Mesothelial cell of epicardium (in vitro differentiated cells): ENCODE data around the gene STK33. TPM values are rescaled to one million over a fixed set of nuclear protein-coding genes. Genes with fewer than 3 reads are reported as not detected.
A peak's percentile ranks its signal among the peaks of the same experiment; 100 is the strongest.

Experiments used
- DNase-seq, 2 experiments: peaks; one replicate each; pipeline ENCODE4 v3.0.0; 2021; ENCODE audit warnings: low spot score in 2 of 2; ENCODE audit not compliant: unreplicated experiment in 2 of 2
- H3K27ac Mint-ChIP-seq: 2 replicates; pipeline ENCODE4 v1.8.0; 2021; ENCODE audit warnings: mixed read lengths
- H3K27me3 Mint-ChIP-seq: 2 replicates; pipeline ENCODE4 v1.8.0; 2021; ENCODE audit warnings: low read depth, mixed read lengths
- H3K36me3 Mint-ChIP-seq: 2 replicates; pipeline ENCODE4 v1.8.0; 2021; ENCODE audit warnings: mixed read lengths
- H3K4me1 Mint-ChIP-seq: 2 replicates; pipeline ENCODE4 v1.8.0; 2021; ENCODE audit warnings: mixed read lengths
- H3K4me3 Mint-ChIP-seq: 2 replicates; pipeline ENCODE4 v1.8.0; 2021; ENCODE audit warnings: mild to moderate bottlenecking, moderate library complexity, mixed read lengths
- H3K9me3 Mint-ChIP-seq: 2 replicates; pipeline ENCODE4 v1.8.0; 2021; ENCODE audit warnings: mixed read lengths
- total RNA-seq: library from RNA; stranded (reverse); gene quantifications from 3 replicates; pipeline ENCODE4 v1.2.1, GENCODE V29; 2021
- TF ChIP-seq, protein P1 (sequence below): fragments of 200-600 bp; sonication (generic); IDR thresholded peaks from one replicate; pipeline ENCODE4 v1.5.0; 2021; ENCODE audit warnings: antibody characterized with exemption; ENCODE audit not compliant: unreplicated experiment

STK33 gene
- total RNA-seq, 1 donor from 2014 or later, result 12.2 TPM

DNA sequence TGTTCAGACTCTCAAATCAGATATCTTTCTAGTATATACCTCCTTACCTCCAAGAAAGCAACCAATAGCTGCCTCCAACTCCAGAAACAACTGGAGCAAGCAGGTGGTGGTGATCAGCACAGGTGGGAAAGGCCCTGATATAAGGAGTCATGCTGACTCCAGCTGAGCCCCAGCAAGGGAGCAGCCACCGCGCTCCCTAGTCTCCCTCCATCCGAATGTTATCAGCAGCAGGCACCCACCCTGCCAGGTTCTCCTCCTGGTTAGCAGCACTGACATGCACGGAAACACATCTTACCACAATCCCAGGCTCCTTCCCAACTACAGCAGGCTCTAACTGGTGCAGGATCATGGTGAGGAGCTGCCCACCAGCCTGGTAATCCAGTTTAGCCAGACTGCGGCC is 18.5 kb upstream of the STK33 start:
- Mint-ChIP-seq H3K27ac (no peak overlapping the region), H3K36me3 (peaks cover 6% of the 10 kb centered on the region), H3K27me3 (no peaks in the 10 kb centered on the region), H3K4me3 (no peak overlapping the region), H3K9me3 (no peaks in the 10 kb centered on the region), H3K4me1 (peaks cover 8% of the 10 kb centered on the region)
- TF ChIP-seq, protein P1, sequence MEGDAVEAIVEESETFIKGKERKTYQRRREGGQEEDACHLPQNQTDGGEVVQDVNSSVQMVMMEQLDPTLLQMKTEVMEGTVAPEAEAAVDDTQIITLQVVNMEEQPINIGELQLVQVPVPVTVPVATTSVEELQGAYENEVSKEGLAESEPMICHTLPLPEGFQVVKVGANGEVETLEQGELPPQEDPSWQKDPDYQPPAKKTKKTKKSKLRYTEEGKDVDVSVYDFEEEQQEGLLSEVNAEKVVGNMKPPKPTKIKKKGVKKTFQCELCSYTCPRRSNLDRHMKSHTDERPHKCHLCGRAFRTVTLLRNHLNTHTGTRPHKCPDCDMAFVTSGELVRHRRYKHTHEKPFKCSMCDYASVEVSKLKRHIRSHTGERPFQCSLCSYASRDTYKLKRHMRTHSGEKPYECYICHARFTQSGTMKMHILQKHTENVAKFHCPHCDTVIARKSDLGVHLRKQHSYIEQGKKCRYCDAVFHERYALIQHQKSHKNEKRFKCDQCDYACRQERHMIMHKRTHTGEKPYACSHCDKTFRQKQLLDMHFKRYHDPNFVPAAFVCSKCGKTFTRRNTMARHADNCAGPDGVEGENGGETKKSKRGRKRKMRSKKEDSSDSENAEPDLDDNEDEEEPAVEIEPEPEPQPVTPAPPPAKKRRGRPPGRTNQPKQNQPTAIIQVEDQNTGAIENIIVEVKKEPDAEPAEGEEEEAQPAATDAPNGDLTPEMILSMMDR, result no peak
- no peak for DNase-seq

DNA sequence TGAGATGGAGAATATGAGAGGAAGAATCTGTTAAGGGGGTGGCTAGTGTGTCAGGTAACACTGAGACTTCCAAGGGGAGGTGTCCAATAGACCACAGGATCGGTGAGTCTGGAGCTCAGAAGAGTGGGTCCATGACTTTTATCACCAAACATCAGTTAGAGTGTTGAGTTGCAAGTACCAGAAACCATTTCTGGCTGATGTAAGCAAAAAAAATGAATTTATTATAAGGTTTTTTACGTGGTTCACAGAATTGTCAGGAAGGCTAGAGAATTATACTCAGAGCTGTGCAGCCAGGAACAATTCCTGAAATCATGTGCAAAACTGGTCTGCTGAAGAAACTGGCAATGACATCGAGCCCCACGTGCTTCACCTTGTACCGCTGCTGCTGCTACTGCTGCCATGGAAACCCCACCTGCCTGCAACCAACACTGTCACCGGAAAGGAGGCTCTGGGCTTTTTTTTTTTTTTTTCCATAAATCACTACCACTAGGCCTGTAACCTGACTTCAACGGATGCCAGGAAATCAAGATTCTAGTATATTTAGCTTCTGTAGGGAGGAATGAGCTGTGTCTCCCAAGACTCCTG is 16.6 kb upstream of the STK33 start:
- Mint-ChIP-seq H3K4me3 (no peak overlapping the region), H3K27ac (peak overlapping the region; percentile 60), H3K36me3 (peaks cover 2% of the 10 kb centered on the region), H3K27me3 (peaks cover 2% of the 10 kb centered on the region), H3K9me3 (no peaks in the 10 kb centered on the region), H3K4me1 (peaks cover 8% of the 10 kb centered on the region)
- TF ChIP-seq, protein P1, result no peak
- DNase-seq, result no peak

DNA sequence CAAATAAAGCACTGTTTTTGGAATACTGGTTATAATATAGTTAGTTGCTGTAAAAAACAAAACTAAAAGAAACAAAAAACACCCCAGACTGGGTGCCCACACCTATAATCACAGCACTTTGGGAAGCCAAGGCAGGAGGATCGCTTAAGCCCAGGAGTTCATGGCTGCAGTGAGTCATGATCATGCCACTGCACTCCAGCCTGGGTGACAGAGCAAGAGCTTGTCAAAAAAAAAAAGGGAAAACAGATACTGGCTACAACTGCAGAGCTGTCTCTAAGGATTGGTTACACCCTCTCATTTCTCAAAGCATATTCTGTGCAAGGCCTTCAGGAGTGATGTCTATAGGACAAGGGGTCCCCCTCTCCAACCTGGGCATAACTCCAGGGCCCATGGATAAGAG is 14.6 kb upstream of the STK33 start:
- Mint-ChIP-seq H3K27me3 (peaks cover 11% of the 10 kb centered on the region), H3K4me1 (peaks cover 8% of the 10 kb centered on the region), H3K9me3 (no peaks in the 10 kb centered on the region), H3K27ac (no peak overlapping the region), H3K4me3 (no peak overlapping the region), H3K36me3 (no peaks in the 10 kb centered on the region)
- TF ChIP-seq, protein P1, result no peak
- no peak for DNase-seq

DNA sequence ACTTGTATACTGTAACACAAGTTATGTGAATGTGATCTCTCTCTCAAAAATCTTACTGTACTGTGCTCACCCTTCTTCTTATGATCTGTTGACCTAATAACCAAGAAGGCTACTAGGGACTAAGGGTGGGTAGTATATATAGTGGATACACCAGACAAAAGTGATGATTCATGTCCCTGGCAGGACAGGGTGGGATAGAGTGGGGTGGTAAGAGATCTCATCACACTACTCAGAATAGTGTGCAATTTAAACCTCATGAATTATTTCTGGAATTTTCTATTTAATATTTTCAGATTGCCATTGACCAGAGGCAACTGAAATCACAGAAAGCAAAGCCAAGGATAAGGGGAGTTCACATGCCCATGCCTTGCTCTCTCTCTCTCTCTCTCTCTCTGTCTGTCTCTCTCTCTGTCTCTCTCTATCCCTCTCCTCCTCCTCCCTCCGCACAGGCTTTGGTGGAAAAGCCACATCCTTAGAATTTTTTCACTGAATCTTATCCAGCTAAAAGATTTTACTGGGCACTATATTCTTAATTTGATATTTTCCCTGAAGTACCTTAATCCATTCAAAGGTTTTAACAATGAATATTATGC is 12.0 kb upstream of the STK33 start:
- TF ChIP-seq, protein P1, result no peak
- Mint-ChIP-seq H3K36me3 (no peaks in the 10 kb centered on the region), H3K4me1 (peaks cover 4% of the 10 kb centered on the region), H3K4me3 (no peak overlapping the region), H3K9me3 (no peaks in the 10 kb centered on the region), H3K27me3 (peaks cover 11% of the 10 kb centered on the region), H3K27ac (no peak overlapping the region)
- DNase-seq, result no peak

DNA sequence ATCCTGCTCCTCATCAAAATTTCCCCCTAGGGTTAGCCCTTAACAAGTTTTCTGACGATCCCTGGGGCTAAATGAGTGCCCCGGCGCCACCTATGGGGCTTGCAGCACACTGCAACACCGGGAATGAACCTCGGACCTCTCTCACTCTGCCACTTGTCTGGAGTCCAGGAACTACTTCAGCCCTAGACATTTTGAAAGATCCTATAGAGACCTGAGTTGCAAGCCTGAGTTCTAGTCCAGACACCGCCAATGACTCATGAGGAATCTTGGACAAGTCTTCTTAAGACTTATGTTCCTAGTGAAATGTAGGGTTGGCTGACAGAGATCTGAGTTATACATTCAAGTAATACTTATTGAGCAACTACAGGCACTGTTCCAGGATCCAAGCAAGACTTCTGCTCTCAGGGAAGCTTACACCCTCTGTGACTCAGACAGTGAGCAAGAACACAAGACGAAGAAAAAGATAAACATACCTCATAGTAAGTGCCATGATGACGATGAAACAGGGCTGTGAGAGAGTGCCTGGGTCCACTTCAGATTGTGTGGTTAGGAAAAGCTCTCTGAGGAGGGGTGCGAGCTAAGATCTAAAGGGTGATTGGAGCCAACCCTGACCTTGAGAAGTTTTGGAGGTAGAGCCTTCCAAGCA is 10.2 kb upstream of the STK33 start:
- Mint-ChIP-seq H3K9me3 (no peaks in the 10 kb centered on the region), H3K27ac (no peak overlapping the region), H3K27me3 (peaks cover 11% of the 10 kb centered on the region), H3K36me3 (no peaks in the 10 kb centered on the region), H3K4me3 (no peak overlapping the region), H3K4me1 (no peaks in the 10 kb centered on the region)
- TF ChIP-seq, protein P1, result no peak
- DNase-seq, result no peak
